ENCODE data around the gene APBB2.

- TF ChIP-seq POLR2A (IDR thresholded peaks at IDR 0.05) (no peak), CTCF (IDR thresholded peaks at IDR 0.05) (no peak), POLR2AphosphoS5 (IDR thresholded peaks at IDR 0.05) (peak in 1 of 3 donors; percentile 32), EP300 (IDR thresholded peaks at IDR 0.05) (no peak)
Measured at GRCh38 chr4:40909363-40909876, 304.9 kb downstream of the APBB2 start.
